Right renal cortex interstitium (tissue), 3 donors: Measurements from ENCODE around the gene SUOX. TPM values are rescaled to one million over a fixed set of nuclear protein-coding genes. Genes with fewer than 3 reads are reported as not detected.
A peak's percentile ranks its signal among the peaks of the same experiment; 100 is the strongest.
"Not testable (repeated sequence)": the region's sequence is repeated elsewhere in the genome, so short reads cannot be mapped to it uniquely, and the experiment has no call there.

Source experiments
- DNase-seq, 3 donors: peaks; one replicate each; pipeline ENCODE4 v3.0.0-alpha.2; 2013; ENCODE audit warnings: low read depth in 3 of 3, low spot score in 2 of 3
- polyA plus RNA-seq, 3 donors: library from polyadenylated mRNA; unstranded; fragments of 120-200 nt; gene quantifications; one replicate each; pipeline ENCODE4 v1.2.1, GENCODE V29; 2013; ENCODE audit not compliant: insufficient read length in 3 of 3

SUOX gene
- polyA plus RNA-seq, 3 donors = 47.0 to 48.1 (median 47.4) TPM

DNA sequence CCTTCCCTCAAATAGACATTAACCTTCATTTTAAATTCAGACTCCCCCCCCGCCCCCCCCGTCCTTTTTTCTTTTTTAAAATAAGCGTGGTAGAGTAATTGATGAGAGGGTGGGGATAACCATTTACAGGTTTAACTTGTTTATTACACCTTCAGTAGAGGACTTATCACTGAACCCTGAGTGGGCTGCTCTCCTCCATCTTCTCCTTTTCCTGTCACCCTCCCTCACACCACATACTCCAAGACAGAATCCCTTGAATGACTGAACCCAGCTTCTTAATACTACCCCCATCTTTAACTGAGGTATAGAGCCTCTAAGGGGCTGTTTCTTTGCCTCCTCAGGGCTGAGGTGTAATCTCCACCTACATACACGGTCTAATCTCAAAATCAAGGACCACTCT, 20.1 kb downstream of the SUOX start:
- no peak for DNase-seq

DNA sequence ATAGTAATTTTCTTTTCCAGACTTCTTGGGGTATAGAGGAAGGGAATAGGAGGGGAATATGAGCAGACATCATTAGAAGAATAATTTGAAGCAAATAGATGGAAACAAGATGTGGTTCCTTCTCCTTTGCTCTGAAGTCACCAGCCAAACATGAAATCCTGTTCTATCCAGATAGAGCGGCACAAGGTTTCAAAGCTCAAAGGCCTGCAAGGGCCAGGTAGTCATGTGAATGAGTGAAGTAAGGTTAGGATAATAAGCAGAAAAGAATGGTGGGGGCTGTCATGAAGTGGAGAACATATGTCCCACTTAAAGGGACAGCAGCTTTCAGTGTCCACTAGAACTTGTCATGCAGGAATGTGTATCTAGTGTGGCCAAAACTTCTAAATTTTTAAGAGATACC, 21.3 kb downstream of the SUOX start:
- no peak for DNase-seq

DNA sequence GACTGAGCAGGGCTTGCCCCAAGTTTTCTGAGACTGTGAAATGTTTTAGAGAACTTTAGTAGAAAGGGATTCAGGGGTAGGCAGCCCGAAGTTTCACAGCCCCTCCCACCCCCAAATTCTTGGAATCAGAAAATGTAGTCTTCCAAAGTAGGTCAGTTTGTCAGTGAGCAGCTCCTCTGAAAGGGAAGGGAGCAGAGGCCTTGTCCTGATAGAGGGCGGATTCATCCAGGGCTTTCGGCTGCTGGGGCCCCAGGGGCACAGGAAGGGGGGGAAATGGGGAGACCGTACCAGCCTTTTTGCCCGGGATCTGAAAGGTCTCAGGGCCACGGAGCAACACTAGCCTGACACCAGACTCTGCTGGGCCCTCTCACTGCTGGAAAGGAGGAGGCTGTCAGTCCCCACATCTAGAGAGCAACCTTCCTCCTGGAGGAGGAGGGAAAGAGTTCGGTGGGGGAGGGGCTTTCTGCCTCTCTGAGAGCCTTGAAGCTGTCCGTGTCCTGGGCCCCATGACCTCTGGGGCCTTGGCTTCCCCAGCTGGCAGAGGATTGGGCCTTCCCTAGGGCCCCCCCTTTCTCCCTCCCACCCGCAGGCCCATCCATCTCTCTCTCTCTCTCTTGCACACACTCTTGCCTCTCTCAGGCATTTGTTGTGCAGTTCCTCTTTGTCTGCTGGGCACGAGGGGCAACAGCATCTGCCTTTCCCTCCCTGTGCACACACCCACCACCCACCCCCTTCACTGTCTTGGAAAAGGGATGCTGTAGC, 23.5 kb downstream of the SUOX start, which contains the start of gene IKZF4:
Gene IKZF4, plus strand, starts transcription at position 621 of the 762 bp plus-strand sequence. CDS start 451 bp downstream, outside the sequence.
- DNase-seq = peak in 1 of 3 donors; percentile 73

DNA sequence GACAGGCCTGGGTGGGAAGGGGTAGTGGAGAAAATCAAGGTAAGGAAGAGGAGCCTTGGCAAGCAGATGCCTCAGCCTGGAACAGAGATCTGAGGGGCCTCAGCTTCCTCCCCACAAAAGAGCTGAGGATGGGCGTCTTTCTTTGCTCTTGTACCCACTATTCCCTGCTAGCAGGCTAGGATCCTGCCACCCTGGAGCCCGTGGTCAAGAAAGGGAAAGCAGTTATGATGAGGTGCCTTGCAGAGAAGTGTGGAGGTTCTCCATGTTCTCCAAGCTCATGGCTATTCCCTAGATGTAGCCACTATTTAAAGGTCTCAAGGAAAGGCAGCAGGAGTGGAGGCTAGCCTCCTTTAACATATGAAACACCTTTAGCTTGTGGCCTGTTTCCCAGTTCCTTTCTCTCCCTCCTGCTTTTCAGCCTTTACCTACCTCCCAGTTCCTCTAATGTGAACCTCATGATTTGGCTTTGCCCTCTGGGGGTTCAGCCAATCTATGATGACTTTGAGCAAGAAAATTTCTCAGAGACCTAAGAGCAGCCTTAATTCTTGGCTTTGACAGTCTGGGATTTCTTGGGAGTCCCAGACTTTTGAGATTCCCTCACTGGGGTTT, 24.9 kb downstream of the SUOX start:
- DNase-seq = no peak

DNA sequence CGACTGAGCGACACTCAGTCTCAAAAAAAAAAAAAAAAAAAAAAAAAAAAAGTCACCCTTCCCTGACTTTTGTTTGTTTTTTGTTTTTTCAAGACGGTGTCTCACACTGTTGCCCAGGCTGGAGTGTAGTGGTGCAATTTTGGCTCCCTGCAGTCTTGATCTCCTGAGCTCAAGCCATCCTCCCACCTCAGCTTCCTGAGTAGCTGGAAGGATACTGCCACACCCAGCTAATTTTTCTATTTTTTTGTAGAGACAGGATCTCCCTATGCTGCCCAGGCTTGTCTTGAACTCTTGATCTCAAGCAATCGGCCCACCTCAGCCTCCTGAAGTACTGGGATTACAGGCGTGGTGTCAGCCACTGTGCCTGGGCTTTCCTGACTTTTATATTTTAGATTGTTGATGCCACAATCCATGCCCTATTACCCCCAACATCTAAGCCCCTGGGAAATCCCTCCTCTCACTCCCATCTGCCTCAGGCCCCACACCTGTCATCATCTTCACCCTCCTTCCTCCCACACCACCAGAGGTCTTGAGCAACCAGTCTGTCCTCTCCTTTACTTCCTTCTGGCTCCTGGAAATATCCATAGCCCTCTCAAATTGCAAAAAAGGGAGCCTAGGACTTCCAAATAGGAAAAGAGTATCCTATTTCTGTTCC, 31.6 kb downstream of the SUOX start:
- no peak for DNase-seq

DNA sequence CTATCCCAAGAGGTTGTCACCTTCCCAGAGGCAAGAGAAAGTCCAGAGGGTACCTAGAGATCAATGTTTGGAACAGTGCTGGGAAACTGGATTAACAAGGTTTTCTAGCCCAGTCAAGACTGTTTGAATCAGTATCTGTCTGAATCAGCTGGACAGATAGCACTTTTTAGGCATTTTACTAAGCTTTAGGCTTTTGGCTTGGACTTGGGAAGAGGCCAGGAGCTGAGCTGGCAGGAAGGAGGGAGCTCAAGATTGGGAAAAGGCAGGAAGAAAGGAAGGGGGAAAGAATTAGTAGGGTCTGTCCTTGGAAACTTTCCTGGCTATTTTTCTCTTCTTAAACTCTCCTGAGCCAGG, 32.1 kb downstream of the SUOX start:
- no peak for DNase-seq

DNA sequence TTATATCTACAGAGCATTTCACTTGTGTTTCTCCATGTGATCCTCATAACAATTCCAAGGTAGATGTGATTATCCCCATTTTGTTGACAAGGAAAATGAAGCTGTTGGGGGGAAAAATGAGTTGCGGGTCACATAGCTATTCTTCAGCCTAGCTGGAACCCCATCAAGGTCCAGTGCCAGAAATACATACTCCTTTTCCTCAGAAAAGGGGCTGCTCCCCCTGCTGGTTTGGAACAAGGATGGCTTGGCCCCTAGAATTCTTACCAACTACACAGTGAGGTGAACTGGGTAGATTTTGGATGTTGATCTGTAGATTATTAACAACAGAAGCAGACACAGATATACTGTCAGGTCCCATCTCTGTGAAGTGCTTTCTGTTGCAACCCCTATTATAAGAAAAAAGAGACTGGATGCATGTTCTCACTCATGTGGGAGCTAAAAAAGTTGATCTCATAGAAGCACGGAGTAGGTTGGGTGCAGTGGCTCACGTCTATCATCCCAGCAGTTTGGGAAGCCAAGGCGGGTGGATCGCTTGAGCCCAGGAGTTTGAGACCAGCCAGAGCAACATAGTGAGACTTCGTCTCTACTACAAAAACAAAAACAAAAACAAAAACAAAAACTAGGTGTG, 32.7 kb downstream of the SUOX start:
- DNase-seq = peak in 1 of 3 donors; percentile 37

DNA sequence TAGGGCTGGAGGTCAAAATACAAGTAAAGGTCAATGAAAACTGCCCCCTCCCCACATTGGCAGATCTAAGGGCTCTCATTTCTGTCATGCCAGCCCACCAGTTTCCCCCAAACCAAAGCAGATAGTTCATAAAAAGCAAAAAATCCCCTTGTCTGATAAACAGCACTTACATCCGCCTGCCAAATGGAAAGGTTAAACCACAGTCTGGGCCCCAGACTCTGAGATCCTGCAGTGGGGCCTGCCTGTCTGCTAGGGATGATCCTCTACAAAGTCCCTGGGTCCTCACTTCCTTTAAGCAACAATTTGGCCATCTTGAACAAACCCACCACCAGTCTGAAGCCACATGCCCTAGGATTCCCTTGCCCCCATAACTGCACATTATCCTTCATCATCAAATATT, 34.9 kb downstream of the SUOX start:
- DNase-seq = no peak

DNA sequence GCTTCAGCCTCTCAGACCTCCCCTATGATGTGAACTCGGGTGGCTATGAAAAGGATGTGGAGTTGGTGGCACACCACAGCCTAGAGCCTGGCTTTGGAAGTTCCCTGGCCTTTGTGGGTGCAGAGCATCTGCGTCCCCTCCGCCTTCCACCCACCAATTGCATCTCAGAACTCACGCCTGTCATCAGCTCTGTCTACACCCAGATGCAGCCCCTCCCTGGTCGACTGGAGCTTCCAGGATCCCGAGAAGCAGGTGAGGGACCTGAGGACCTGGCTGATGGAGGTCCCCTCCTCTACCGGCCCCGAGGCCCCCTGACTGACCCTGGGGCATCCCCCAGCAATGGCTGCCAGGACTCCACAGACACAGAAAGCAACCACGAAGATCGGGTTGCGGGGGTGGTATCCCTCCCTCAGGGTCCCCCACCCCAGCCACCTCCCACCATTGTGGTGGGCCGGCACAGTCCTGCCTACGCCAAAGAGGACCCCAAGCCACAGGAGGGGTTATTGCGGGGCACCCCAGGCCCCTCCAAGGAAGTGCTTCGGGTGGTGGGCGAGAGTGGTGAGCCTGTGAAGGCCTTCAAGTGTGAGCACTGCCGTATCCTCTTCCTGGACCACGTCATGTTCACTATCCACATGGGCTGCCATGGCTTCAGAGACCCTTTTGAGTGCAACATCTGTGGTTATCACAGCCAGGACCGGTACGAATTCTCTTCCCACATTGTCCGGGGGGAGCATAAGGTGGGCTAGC, 37.7 kb downstream of the SUOX start:
- DNase-seq = no peak

DNA sequence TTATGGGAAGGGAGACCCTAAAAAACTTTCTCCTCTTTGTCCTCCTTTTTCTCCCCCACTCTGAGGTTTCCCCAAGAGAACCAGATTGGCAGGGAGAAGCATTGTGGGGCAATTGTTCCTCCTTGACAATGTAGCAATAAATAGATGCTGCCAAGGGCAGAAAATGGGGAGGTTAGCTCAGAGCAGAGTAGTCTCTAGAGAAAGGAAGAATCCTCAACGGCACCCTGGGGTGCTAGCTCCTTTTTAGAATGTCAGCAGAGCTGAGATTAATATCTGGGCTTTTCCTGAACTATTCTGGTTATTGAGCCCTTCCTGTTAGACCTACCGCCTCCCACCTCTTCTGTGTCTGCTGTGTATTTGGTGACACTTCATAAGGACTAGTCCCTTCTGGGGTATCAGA, 40.1 kb downstream of the SUOX start:
- DNase-seq = no peak

DNA sequence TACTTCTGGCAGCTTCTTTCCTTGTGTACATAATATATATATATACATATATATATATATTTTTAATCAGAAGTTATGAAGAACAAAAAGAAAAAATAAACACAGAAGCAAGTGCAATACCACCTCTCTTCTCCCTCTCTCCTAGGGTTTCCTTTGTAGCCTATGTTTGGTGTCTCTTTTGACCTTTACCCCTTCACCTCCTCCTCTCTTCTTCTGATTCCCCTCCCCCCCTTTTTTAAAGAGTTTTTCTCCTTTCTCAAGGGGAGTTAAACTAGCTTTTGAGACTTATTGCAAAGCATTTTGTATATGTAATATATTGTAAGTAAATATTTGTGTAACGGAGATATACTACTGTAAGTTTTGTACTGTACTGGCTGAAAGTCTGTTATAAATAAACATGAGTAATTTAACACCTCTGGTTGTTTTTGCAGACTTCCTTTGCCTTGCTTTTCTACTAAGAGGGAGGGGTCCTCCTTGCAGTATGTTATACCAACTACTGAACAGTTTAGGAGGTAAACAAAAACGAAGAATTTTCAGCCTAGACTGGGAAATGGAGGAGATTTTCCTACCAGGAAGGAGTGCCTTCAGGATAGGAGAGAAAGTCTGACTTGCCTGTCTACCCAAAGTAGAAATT, 41.1 kb downstream of the SUOX start:
- no peak for DNase-seq

DNA sequence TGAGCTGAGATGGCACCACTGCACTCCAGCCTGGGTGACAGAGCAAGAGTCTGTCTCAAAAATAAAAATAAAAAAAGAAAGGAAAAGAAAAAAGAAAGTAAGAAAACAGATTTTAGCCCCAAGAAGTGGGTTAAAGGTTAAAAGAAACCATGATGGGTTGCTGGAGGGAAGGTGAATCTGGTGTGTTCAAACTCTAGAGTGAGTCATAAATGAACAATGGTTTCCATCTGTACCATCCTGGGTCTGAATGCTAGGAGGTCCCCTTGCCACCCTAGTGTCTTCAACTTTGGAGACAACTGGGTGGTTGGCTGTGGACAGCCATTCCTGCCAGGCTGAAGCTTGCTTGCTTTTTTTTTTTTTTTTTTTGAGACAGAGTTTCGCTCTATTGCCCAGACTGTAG, 43.1 kb downstream of the SUOX start:
- DNase-seq = no peak

DNA sequence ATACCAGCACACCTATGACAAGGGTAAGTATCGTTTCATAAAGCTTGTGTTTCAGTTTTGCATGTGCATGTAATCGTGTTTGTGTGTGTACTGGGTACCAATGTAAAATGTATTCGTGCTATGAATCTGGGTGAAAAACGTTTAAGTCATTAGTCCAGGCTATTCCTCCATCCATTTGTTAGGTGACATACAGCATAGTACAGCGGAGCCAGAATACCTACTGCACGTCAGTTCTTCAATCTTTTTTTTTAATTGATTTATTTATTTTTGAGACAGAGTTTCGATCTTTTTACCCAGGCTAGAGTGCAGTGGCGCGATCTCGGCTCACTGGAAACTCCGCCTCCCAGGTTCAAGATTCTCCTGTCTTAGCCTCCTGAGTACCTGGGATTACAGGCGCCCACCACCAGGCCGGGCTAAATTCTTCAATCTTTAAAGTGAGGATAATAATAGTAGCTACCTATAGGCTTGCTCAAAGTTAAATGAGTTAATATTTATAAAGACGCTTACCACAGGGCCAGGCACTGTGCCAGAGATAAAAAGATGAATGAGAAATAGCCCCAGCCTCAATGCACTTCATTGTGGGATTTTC, 44.0 kb downstream of the SUOX start:
- DNase-seq = no peak

DNA sequence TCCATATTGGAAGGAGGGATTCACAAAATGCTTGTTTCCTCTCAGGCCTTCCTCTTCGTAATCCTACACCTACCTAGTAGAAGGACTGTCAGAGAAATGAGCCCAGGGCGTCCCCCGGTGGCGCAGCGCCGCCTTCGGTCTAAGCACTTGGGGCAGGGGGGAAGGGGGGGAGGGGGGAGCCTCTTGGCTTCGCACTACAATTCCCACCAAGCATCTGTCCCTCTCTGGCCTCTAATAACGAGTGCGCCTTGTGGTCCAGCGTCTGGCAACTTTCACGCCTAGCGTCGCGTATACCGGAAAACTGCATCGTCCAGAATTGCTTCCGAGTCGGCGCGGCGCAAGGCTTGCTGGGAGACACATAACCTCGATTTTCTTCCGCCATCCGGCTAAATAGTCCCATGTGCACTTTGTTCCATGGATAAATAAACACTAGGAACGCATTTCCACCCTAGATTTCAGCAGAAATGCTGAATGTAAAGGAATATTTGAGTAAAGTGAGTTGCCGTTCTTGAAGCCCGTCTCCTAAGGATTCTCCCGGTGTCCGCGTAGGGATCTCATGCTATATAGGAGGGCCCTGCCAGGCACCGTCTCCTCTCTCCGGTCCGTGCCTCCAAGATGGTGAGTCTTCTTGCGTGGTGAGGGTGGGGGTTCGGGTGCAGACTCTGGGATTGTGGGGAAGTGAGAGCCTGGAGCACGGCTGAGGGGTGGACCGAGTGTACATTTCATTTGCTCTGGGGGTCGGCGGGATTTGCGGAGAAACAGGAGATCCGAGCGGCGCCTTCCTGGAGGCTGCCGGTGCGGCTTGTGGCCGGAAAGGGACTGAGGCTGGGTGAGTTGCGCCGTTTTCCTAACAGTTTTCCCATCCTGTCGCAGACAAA, 44.7 kb downstream of the SUOX start, which contains the start of gene RPS26:
Gene RPS26, plus strand, starts transcription at position 367 of the 878 bp plus-strand sequence. Its CDS starts 249 bp downstream, at position 616.
- DNase-seq = peak; percentile 98 to 100 (median 99)

DNA sequence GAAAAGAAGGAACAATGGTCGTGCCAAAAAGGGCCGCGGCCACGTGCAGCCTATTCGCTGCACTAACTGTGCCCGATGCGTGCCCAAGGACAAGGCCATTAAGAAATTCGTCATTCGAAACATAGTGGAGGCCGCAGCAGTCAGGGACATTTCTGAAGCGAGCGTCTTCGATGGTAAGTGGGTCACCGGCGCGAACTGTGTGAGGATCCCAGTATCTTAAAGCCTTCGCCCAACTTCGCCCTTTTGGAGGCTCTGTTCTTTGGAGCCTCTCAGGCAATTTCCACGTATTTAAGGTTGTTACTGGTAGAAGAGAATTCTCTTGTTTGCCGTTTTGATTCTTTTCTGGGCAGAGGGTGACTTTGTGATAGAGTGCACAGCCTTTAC, 45.3 kb downstream of the SUOX start:
- not testable (repeated sequence) for DNase-seq

DNA sequence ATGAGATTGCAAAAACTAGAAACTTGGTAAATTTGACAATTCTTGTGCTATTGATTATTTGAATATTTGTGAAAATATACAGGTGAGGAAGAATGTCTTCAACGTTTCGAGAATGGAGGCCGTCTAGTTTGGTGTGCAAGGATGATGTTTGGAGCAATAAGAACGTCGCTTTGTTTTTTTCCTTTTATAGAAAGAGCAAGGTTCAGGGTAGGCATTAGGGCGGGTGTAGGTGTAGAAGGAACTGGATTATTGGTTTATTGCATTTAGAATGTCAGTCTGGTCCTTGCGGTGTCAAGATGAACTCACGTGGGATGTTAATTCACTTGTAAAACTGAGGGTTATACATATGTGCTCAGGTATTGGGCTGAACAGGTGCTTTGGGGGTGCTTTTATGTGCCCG, 45.8 kb downstream of the SUOX start:
- no peak for DNase-seq

DNA sequence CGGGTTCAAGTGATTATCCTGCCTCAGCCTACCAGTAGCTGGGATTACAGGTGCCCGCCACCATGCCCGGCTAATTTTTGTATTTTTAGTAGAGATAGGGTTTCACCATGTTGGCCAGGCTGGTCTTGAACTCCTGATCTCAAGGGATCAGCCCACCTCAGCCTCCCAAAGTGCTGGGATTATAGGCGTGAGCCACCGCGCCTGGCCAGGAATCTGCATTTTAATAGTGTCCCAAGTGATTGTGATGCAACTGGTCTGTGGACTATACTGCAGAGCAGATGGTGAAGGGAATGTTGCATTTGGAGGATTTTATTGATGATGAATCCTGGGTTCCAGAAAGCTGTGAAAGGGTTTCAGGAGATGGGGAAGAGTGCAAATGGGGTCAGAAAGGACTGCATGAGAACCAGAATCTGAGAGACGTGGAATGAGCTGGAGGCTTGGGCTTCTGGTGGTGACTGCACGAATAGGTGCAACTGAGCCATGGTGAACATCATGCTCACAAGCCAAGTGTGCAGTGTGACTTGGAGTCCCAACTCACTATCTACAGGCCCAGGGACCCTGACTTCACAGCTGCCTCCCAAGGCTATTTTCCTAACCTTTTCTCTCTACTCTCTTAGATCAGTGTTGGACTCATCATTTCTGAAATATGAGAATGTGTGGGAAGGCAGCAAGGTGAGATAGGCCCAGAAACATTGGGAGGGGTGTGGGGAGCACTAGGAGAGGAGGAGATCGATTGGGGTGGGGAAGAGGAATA, 49.1 kb downstream of the SUOX start:
- no peak for DNase-seq

DNA sequence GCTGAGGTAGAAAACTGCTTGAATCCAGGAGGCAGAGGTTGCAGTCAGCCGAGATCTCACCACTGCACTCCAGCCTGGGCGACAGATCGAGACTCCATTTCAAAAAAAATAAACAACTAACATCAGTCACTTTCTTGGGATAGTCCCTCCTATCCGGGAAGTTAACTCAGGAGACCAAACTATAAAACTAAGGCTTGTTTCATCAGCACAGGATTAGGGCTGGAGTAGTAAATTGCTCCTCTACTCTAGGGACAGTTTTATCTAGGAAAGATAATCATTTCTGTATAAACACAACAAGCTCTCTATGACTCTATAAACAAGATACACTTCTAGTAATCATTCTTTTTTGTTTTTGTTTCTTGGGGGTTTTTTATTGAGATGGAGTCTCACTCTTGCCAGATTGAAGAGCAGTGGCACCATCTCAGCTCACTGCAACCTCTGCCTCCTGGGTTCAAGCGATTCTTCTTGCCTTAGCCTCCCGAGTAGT, 56.4 kb downstream of the SUOX start:
- no peak for DNase-seq
